Stimulated activated CD4-positive, alpha-beta T cell treated with anti-CD3 and anti-CD28 coated beads, Interleukin-4, amount 100 ng/mL, for 4 hours (primary cell): ENCODE results near the gene ICAM1.
"Not testable (repeated sequence)": the region's sequence is repeated elsewhere in the genome, so short reads cannot be mapped to it uniquely, and the experiment has no call there.

ENCODE experiments used
- DNase-seq, 2 experiments: peaks; one replicate each; pipeline ENCODE4 v3.0.0-alpha.2; 2020

The ICAM1 gene

GRCh38 chr19:10270616-10271394 lies at the start of gene ICAM1:
Gene ICAM1 (plus strand): TSS chr19:10271120. CDS start chr19:10271160, 40 bp downstream.
- DNase-seq: peak; percentile 64 to 72

- no peak for DNase-seq
Measured at GRCh38 chr19:10222201-10222890, 48.6 kb upstream of the ICAM1 start.

GRCh38 chr19:10223488-10224213 lies 47.3 kb upstream of the ICAM1 start:
- DNase-seq: no peak

- no peak for DNase-seq
Measured at GRCh38 chr19:10224337-10224736, 46.6 kb upstream of the ICAM1 start.

- DNase-seq: no peak
Measured at GRCh38 chr19:10226021-10226375, 44.9 kb upstream of the ICAM1 start.

- no peak for DNase-seq
Measured at GRCh38 chr19:10226376-10227025, 44.4 kb upstream of the ICAM1 start.

GRCh38 chr19:10227026-10227971 lies 43.6 kb upstream of the ICAM1 start:
- no peak for DNase-seq

- no peak for DNase-seq
Measured at GRCh38 chr19:10228393-10228792, 42.5 kb upstream of the ICAM1 start.

- peak in 1 of 2 experiments; percentile 26 for DNase-seq
Measured at GRCh38 chr19:10228920-10229319, 42.0 kb upstream of the ICAM1 start.

- peak; percentile 70 to 89 for DNase-seq
Measured at GRCh38 chr19:10230173-10230860, 40.6 kb upstream of the ICAM1 start.

- DNase-seq: peak; percentile 64 to 69
Measured at GRCh38 chr19:10230861-10231611, 39.9 kb upstream of the ICAM1 start, which contains the start of gene S1PR2. Gene S1PR2 (minus strand): TSS chr19:10231331. CDS start chr19:10224905, 6,426 bp downstream.

- no peak for DNase-seq
Measured at GRCh38 chr19:10231612-10232228, 39.2 kb upstream of the ICAM1 start.

- no peak for DNase-seq
Measured at GRCh38 chr19:10233946-10234345, 37.0 kb upstream of the ICAM1 start.

- DNase-seq: no peak
Measured at GRCh38 chr19:10235003-10235402, 35.9 kb upstream of the ICAM1 start.

GRCh38 chr19:10235409-10235808 lies 35.5 kb upstream of the ICAM1 start:
- not testable (repeated sequence) for DNase-seq

- no peak for DNase-seq
Measured at GRCh38 chr19:10237702-10238101, 33.2 kb upstream of the ICAM1 start.

GRCh38 chr19:10238172-10238783 lies 32.6 kb upstream of the ICAM1 start:
- DNase-seq: no peak

- not testable (repeated sequence) for DNase-seq
Measured at GRCh38 chr19:10241826-10242449, 29.0 kb upstream of the ICAM1 start.

- DNase-seq: no peak
Measured at GRCh38 chr19:10243606-10244005, 27.3 kb upstream of the ICAM1 start.
